ENCODE measurements around the gene OR6S1. TPM values are rescaled to one million over a fixed set of nuclear protein-coding genes. Genes with fewer than 3 reads are reported as not detected.

OR6S1 gene
- total and polyA plus RNA-seq, 10 of the 15 experiments (the other 5 are each of a cell fraction or from before 2014, with no cell fraction given): 0.22 to 0.67 (median 0.43) TPM; not detected in 4

DNA sequence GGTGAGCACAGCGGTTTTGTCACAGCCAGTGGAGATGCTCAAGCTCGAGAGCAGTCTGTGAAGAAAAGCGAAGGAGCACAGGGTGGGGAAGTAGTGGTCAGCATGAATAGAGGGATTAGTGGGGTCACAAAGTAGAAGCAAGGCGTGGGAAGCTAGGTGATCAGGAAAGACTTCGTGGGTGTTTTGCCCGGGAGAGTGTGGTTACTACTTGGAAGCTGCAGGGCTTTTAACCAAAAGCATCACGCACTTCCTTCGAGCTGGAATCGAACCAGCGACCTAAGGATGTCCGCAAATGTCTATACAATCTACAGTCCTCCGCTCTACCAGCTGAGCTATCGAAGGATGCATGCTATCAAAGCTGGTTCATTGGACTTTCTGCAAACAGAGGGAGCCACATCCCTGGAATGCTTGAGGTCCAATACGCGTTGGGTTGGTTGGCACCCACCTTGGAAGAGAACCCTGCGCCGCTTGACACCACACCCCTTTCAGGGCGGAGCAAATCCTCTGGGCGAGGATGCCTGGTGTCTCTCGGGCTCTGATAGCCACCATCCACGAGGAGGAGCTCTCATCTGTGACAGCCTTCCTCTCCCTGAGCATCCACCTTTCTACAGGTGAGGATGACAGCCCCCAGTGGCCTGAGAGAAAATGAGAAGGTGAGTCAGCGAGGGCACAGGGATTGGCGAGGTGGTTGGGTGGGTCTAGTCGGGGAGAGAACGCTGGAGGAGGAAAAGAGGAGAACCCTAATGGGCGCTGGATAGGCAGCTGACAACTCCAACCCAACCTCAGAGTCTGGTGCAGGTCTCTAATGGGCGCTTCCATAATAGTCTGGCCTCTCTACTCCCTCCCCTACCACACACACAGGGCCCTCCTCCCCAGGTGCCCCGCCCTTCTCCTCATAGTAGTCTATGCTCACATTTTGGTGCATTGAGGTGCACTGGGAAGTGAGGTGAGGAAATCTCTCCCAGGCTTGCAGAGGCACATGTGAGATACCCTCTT is 16.0 kb upstream of the OR6S1 start:
- DNase-seq (ENCODE audit: low read depth, low spot score) (no peak), ATAC-seq (peak; percentile 72), FAIRE-seq (no peak)
- BruUV-seq (replicated peaks): no TSS peak
- WGBS (ENCODE audit: insufficient coverage, insufficient replicate concordance, low lambda C conversion rate, missing lambda C conversion rate): 43% methylated on average over 28 of the region's 28 CpGs
- H3K4me3 ChIP-seq: no peak overlapping the region
- TF ChIP-seq, protein P1, sequence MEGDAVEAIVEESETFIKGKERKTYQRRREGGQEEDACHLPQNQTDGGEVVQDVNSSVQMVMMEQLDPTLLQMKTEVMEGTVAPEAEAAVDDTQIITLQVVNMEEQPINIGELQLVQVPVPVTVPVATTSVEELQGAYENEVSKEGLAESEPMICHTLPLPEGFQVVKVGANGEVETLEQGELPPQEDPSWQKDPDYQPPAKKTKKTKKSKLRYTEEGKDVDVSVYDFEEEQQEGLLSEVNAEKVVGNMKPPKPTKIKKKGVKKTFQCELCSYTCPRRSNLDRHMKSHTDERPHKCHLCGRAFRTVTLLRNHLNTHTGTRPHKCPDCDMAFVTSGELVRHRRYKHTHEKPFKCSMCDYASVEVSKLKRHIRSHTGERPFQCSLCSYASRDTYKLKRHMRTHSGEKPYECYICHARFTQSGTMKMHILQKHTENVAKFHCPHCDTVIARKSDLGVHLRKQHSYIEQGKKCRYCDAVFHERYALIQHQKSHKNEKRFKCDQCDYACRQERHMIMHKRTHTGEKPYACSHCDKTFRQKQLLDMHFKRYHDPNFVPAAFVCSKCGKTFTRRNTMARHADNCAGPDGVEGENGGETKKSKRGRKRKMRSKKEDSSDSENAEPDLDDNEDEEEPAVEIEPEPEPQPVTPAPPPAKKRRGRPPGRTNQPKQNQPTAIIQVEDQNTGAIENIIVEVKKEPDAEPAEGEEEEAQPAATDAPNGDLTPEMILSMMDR (IDR thresholded peaks at IDR 0.05 in 2 of 3, conservative IDR thresholded peaks at IDR 0.05 in 1 of 3; ENCODE audit: control insufficient read depth in 2 of 3, extremely low read depth in 1 of 3, insufficient read depth in 1 of 3, low read depth in 3 of 3, low read length in 3 of 3): peak in 2 of 3 experiments; percentile 24 to 27; a peak in 3 of 6 replicates
- no peak for TF ChIP-seq NFIC (IDR thresholded peaks at IDR 0.05; ENCODE audit: low read depth, low read length)
- ChIA-PET POLR2A (interaction anchor here (0.6 kb wide), 1 partner anchor 15 kb away, joined by 3 read pairs; no protein-coding TSS in a partner anchor), SMC1A (ENCODE audit: uncharacterized antibody, unreplicated experiment) (interaction anchor here (0.8 to 2.9 kb wide), 11 partner anchors 9 to 170 kb away, joined by 3 to 16 read pairs (median 4); no protein-coding TSS in a partner anchor), CTCF (interaction anchor here (1.0 to 11.5 kb wide), 9 partner anchors 8 to 315 kb away, joined by 3 to 214 read pairs (median 5); partner anchors contain the start of genes ANG and RNASE4), RAD21 (ENCODE audit: unreplicated experiment) (interaction anchor here (0.8 to 1.4 kb wide), 4 partner anchors 25 to 47 kb away, joined by 3 to 4 read pairs (median 3); partner anchors contain the start of gene ANG)
- H3K36me3 ChIP-seq (ENCODE audit: control insufficient read depth in 2 of 2, insufficient read depth in 2 of 2, low read length in 1 of 2): peaks cover 0 to 3% of the 10 kb centered on the region in 2 experiments; a peak in 1 of 4 replicates
- no peak overlapping the region for H3K4me2 ChIP-seq (ENCODE audit: control insufficient read depth, insufficient read depth)
- H3K27ac ChIP-seq (ENCODE audit: control insufficient read depth, insufficient read depth): no peak overlapping the region
- intact Hi-C loops (cut with micrococcal nuclease; ENCODE audit: unreplicated experiment) (no loop called here), in situ Hi-C loops (cut with MboI) (no loop called here)
- H3K27me3 ChIP-seq (replicated peaks in 1 of 2; ENCODE audit: control insufficient read depth in 2 of 2, insufficient read depth in 2 of 2, low read length in 1 of 2): no peaks in the 10 kb centered on the region; a peak in 2 of 4 replicates
- no peaks in the 10 kb centered on the region; the same call in 1 of the 2 replicates for H3K79me2 ChIP-seq (ENCODE audit: control insufficient read depth, insufficient read depth, low read length)
- no peaks in the 10 kb centered on the region; the same call in 1 of the 2 replicates for H4K20me1 ChIP-seq (ENCODE audit: control insufficient read depth, insufficient read depth)
- H3K9me3 ChIP-seq (replicated peaks; ENCODE audit: control insufficient read depth, insufficient read depth, low read length): no peaks in the 10 kb centered on the region
- no peak overlapping the region for H3K9ac ChIP-seq (ENCODE audit: control insufficient read depth, insufficient read depth, low read length)
- no peaks in the 10 kb centered on the region; the same call in 1 of the 2 replicates for H3K4me1 ChIP-seq (ENCODE audit: control insufficient read depth, insufficient read depth, low read length)
- no peak overlapping the region for H2AFZ ChIP-seq (ENCODE audit: control insufficient read depth, low read depth, low read length)

Measured in GM12878 (cell line).